Progenitor cell of endocrine pancreas (in vitro differentiated cells): ENCODE measurements around the gene PPM1H. TPM values are rescaled to one million over a fixed set of nuclear protein-coding genes. Genes with fewer than 3 reads are reported as not detected.

Source experiments
- DNase-seq: peaks from one replicate; pipeline ENCODE4 v3.0.0; 2021; ENCODE audit warnings: low spot score; ENCODE audit not compliant: unreplicated experiment
- H3K27ac Mint-ChIP-seq: 2 replicates; pipeline ENCODE4 v1.8.0; 2021; ENCODE audit warnings: mild to moderate bottlenecking, moderate library complexity, mixed read lengths
- H3K27me3 Mint-ChIP-seq: 2 replicates; pipeline ENCODE4 v1.8.0; 2021; ENCODE audit warnings: mixed read lengths
- H3K36me3 Mint-ChIP-seq: 2 replicates; pipeline ENCODE4 v1.8.0; 2022; ENCODE audit warnings: mixed read lengths; ENCODE audit not compliant: insufficient read depth
- H3K4me1 Mint-ChIP-seq: 2 replicates; pipeline ENCODE4 v1.8.0; 2021; ENCODE audit warnings: low read depth, mixed read lengths
- H3K4me3 Mint-ChIP-seq: 2 replicates; pipeline ENCODE4 v1.8.0; 2021; ENCODE audit warnings: low read depth, mild to moderate bottlenecking, moderate library complexity, mixed read lengths
- H3K9me3 Mint-ChIP-seq: 2 replicates; pipeline ENCODE4 v1.8.0; 2021; ENCODE audit warnings: low read depth, mixed read lengths
- total RNA-seq: library from RNA; stranded (reverse); gene quantifications from 2 replicates; pipeline ENCODE4 v1.2.1, GENCODE V29; 2021
- TF ChIP-seq, protein P1 (sequence below): fragments of 200-600 bp; sonication (generic); IDR thresholded peaks from one replicate; pipeline ENCODE4 v1.5.0; 2021; ENCODE audit warnings: antibody characterized with exemption, mild to moderate bottlenecking; ENCODE audit not compliant: unreplicated experiment

The PPM1H gene
- total RNA-seq, 1 donor from 2014 or later, result 25.4 TPM

DNA sequence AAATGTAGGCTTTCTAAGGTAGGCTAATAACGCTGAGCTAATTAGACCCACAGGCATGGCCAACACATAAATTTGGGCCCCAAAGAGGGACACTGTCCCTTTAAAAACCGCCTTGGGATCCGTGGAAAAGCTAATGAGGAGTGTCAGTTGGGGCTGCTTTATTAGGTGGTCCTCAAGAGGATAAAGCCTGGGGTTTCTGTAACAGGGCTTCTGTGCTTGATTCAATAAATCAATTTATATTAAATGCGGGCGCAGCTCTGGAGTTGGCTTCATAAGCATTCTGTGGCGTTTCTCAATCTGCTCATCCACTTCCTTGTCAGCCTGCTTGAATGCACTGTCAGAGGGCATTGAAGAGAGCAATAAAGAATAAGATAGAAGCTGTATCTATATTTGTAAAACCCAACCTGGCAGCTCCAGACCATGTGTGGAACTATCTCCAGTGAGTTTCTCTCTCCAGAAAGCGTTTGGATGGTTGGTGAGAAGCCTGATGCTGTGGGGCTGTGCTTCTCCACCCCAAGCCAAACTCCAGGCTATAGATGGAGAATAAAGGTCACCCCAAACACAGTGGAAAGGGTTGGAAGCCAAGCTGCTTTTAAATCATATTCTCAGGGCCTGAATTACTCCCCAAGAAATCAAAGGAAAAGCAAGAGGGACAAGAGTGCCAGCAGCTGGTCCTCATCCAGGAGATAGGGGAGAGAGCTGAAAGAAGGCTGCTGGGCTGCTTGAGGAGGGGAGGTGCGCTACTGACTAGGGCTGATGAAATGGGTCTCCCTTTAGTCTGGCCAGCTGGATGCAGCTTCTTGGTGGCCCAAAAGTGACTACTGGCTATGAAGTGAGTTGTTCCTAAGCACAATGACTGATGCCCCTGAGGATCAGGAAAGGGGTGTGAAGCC, 222.0 kb downstream of the PPM1H start:
- TF ChIP-seq, protein P1, sequence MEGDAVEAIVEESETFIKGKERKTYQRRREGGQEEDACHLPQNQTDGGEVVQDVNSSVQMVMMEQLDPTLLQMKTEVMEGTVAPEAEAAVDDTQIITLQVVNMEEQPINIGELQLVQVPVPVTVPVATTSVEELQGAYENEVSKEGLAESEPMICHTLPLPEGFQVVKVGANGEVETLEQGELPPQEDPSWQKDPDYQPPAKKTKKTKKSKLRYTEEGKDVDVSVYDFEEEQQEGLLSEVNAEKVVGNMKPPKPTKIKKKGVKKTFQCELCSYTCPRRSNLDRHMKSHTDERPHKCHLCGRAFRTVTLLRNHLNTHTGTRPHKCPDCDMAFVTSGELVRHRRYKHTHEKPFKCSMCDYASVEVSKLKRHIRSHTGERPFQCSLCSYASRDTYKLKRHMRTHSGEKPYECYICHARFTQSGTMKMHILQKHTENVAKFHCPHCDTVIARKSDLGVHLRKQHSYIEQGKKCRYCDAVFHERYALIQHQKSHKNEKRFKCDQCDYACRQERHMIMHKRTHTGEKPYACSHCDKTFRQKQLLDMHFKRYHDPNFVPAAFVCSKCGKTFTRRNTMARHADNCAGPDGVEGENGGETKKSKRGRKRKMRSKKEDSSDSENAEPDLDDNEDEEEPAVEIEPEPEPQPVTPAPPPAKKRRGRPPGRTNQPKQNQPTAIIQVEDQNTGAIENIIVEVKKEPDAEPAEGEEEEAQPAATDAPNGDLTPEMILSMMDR, result no peak
- no peak overlapping the region for H3K4me3 Mint-ChIP-seq
- H3K27ac Mint-ChIP-seq, result no peak overlapping the region
- DNase-seq, result no peak
- no peaks in the 10 kb centered on the region for H3K9me3 Mint-ChIP-seq
- peaks cover 2% of the 10 kb centered on the region for H3K36me3 Mint-ChIP-seq
- no peaks in the 10 kb centered on the region for H3K27me3 Mint-ChIP-seq
- peaks cover 9% of the 10 kb centered on the region for H3K4me1 Mint-ChIP-seq

DNA sequence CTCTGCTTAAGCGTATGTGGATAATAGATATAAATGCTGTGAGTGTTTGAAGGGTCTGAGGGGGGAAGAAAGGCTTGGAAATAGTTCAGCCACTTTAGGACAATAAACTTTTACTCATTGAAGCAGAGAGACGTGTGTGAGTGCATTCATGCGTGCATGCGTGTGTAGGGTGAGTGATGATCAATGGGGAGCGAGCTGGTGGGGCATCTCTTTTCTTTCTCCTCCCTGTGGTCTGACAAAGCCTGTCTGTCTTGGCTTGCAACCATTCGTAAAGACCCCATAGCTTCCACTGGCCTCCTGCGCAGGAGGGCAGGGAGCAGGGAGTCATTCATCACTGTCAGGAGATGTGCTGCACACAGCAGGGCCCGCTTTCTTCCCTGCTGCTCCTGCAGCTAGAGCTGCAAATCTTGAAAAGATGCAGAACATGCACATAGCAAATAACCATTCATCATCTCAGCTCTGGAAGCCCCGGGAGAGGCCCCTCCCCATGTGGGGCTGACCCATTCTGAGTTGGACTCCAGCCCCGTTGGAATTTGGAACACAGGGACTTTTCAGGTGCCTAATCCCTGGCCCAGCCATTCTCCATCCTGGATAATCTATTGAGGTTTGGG, 223.2 kb downstream of the PPM1H start:
- Mint-ChIP-seq H3K4me1 (peaks cover 3% of the 10 kb centered on the region), H3K27ac (peak overlapping the region; percentile 19)
- TF ChIP-seq, protein P1, result no peak

DNA sequence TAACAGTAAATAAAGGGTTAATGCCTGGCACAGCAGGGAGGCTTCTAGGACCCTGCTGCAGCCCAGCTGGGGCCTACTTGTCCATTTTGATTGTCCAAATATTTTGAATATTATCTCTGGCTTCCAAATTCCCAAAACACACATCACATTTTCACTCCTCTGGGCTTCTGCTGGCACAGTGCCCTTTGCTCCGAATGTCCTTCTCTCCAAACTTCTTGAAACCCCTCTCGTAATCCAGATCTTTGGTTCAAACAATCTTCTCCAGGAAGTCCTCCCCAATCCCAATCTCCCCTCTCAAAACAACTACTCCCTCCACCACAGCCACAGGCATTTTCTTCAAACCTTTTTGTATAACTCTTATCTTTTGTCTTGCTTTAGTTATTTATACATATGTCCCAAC, 225.6 kb downstream of the PPM1H start:
- H3K27me3 Mint-ChIP-seq, result no peaks in the 10 kb centered on the region
- no peaks in the 10 kb centered on the region for H3K9me3 Mint-ChIP-seq
- H3K36me3 Mint-ChIP-seq, result peaks cover 2% of the 10 kb centered on the region
- DNase-seq, result no peak
- TF ChIP-seq, protein P1, result no peak
- no peak overlapping the region for H3K27ac Mint-ChIP-seq
- no peak overlapping the region for H3K4me3 Mint-ChIP-seq
- H3K4me1 Mint-ChIP-seq, result no peaks in the 10 kb centered on the region

More for the DNA sequence above, 223.2 kb downstream of the PPM1H start:
- H3K4me3 Mint-ChIP-seq, result no peak overlapping the region
- H3K27me3 Mint-ChIP-seq, result no peaks in the 10 kb centered on the region
- H3K36me3 Mint-ChIP-seq, result peaks cover 2% of the 10 kb centered on the region
- DNase-seq, result no peak
- no peaks in the 10 kb centered on the region for H3K9me3 Mint-ChIP-seq

DNA sequence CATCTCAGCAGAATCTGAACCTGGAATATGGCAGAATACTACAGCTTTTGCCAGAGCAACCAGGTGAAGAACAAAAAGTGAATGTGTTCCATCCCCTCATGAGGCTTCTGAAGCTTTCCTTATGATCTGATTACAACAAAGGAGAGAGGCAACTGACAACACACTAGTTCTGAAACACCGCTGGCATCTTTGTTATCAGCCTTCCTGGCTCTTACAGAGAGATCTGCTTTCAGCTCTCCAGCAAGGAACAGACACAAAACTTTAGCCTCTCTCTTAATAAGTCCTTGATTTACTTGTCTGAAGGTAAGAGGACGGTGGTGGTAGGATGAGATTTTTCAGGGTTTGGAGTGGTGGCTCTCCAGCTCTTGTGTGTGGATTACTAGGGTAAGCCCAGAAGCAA, 227.0 kb downstream of the PPM1H start:
- no peaks in the 10 kb centered on the region for H3K4me1 Mint-ChIP-seq
- H3K9me3 Mint-ChIP-seq, result no peaks in the 10 kb centered on the region
- no peak overlapping the region for H3K4me3 Mint-ChIP-seq

DNA sequence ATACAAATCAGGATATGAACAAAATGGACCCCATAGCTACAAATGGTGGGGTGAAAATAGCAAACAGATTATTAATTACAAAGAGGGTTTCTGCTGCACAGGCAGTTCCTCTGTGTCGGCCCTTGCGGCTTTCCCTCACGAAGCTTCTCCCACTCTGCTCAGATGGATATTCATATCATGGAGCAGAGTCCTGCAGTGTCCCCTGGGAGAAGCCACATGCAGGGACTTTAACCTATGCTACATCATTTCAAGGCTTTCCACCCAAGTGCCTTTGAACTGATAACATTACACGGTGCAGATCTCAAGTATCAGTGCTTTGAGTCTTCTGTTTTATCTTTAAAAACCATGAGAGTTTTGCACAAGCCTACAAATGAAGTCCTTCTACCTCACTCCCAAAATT, 229.1 kb downstream of the PPM1H start:
- Mint-ChIP-seq H3K27me3 (no peaks in the 10 kb centered on the region), H3K4me3 (no peak overlapping the region), H3K27ac (no peak overlapping the region), H3K4me1 (no peaks in the 10 kb centered on the region), H3K9me3 (no peaks in the 10 kb centered on the region), H3K36me3 (peaks cover 2% of the 10 kb centered on the region)
- no peak for DNase-seq
- TF ChIP-seq, protein P1, result no peak

More for the DNA sequence above, 227.0 kb downstream of the PPM1H start:
- no peaks in the 10 kb centered on the region for H3K27me3 Mint-ChIP-seq
- TF ChIP-seq, protein P1, result no peak
- no peak for DNase-seq
- peaks cover 2% of the 10 kb centered on the region for H3K36me3 Mint-ChIP-seq
- no peak overlapping the region for H3K27ac Mint-ChIP-seq
